ENCODE results near the gene TUBA3D.
"Not testable (repeated sequence)": the region's sequence is repeated elsewhere in the genome, so short reads cannot be mapped to it uniquely, and the experiment has no call there.

- TF ChIP-seq CTCF (IDR thresholded peaks at IDR 0.05); RCOR1 (IDR thresholded peaks at IDR 0.05; ENCODE audit: low read length); CHD2 (IDR thresholded peaks at IDR 0.05; ENCODE audit: low read length, partially characterized antibody); EP300 (IDR thresholded peaks at IDR 0.05; ENCODE audit: borderline replicate concordance in 1 of 2, low read depth in 1 of 2, low read length in 1 of 2); ELF1 (IDR thresholded peaks at IDR 0.05); USF1 (IDR thresholded peaks at IDR 0.05; ENCODE audit: borderline replicate concordance, low read depth); REST (IDR thresholded peaks at IDR 0.05; ENCODE audit: low read depth, low read length); POLR2AphosphoS5 (IDR thresholded peaks at IDR 0.05; ENCODE audit: low read depth, low read length); USF2 (IDR thresholded peaks at IDR 0.05; ENCODE audit: borderline replicate concordance, low read depth, low read length); GATA2 (CRISPR knock-in tag; IDR thresholded peaks at IDR 0.05); EZH2phosphoT487 (IDR thresholded peaks at IDR 0.05; ENCODE audit: borderline replicate concordance, low read depth); NRF1 (IDR thresholded peaks at IDR 0.05; ENCODE audit: low read depth, low read length); MAX (IDR thresholded peaks at IDR 0.05; ENCODE audit: low read depth): not testable (repeated sequence)
Observed at GRCh38 chr2:131476363-131476762, 444 bp downstream of the TUBA3D start.

Data from SK-N-SH (cell line).